ENCODE results near the gene LGR5.

DNA sequence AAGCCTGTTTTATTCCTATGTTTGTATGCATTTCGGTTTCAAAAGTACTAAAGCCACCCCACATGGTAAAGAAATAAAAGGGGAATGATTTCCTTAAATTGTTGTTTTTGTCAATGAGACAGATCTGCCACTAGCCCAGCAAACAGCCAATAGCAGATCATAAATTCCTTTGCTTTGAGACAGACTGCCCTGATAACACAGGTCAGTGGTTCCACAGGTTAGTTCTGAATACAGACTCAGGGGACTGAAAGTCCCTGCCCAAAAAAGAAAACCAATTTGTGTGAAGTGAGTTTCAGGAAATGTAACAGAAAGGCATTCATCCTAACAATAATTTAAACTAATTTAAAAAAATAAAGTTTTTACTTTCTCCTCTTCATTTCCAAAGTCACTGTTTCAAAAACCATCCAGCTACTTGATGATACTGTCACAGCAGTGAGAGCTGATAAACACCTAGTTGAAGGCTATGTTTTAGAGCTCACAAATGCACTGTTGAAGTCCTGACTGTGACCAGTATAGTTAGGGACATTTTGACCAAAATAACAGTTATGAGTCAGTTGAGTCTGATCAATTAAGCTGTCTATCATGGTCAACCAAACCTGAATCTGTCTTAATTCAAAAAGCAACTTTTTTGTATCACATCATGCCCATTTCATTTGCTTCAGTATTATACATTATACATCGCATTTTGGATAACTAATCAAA, 77.7 kb downstream of the LGR5 start:
- TF ChIP-seq ZNF274 (IDR thresholded peaks at IDR 0.05; ENCODE audit: low read depth, low read length): no peak
- no peak for TF ChIP-seq SUZ12 (IDR thresholded peaks at IDR 0.05; ENCODE audit: extremely low read depth, insufficient read depth, insufficient read length)

Data from NT2/D1 (cell line).